Stimulated activated naive B cell treated with anti-CD40 and anti-IgM and Interleukin-4, amounts not matched to agents 10 μg/mL and 1 μg/mL and 100 μg/mL, for 72 hours (primary cell): ENCODE data around the gene SLC16A12.
"Not testable (repeated sequence)": the region's sequence is repeated elsewhere in the genome, so short reads cannot be mapped to it uniquely, and the experiment has no call there.

Experiments
- ATAC-seq, 2 donors: fragments of 150-1000 bp; cut with Tn5 transposase; replicated peaks; 2 replicates each; pipeline ENCODE4 v1.10.0; 2021; ENCODE audit warnings: moderate library complexity in 1 of 2
- DNase-seq: peaks from one replicate; pipeline ENCODE4 v3.0.0; 2021
- H3K27ac Mint-ChIP-seq: one replicate; pipeline ENCODE4 v1.8.0; 2022; ENCODE audit warnings: mild to moderate bottlenecking, mixed read lengths
- H3K27me3 Mint-ChIP-seq, 2 donors: one replicate each; pipeline ENCODE4 v1.8.0; 2022; ENCODE audit warnings: mixed read lengths in 2 of 2
- H3K36me3 Mint-ChIP-seq, 2 donors: one replicate each; pipeline ENCODE4 v1.8.0; 2022; ENCODE audit warnings: mixed read lengths in 2 of 2, mild to moderate bottlenecking in 1 of 2
- H3K4me1 Mint-ChIP-seq, 2 donors: one replicate each; pipeline ENCODE4 v1.8.0; 2022; ENCODE audit warnings: mixed read lengths in 2 of 2, mild to moderate bottlenecking in 1 of 2
- H3K4me3 Mint-ChIP-seq, 2 donors: one replicate each; pipeline ENCODE4 v1.8.0; 2022; ENCODE audit warnings: mild to moderate bottlenecking in 2 of 2, mixed read lengths in 2 of 2, moderate library complexity in 1 of 2
- H3K9me3 Mint-ChIP-seq, 2 donors: one replicate each; pipeline ENCODE4 v1.8.0; 2022; ENCODE audit warnings: mixed read lengths in 2 of 2, mild to moderate bottlenecking in 1 of 2

The SLC16A12 gene

DNA sequence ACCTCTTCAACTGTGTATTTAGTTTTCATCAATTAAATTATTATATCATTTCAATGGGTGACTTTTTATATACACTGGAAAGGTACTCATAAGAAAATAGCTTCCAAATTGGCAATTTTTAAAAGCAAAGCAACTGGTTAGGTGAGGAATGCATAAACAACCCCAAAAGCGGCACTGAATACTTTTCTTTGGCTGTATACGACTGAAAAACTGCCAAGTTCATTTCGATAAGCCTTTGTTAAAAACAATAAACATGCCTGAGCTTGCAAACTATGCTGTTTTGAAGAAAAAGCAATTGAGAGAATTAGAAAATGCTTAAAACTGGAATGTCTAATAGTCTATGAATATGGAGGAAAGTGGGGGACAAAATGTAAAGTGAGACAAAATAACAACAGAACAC, 2.9 kb downstream of the SLC16A12 start:
- peaks cover 3 to 12% of the 10 kb centered on the region in 2 donors for H3K4me1 Mint-ChIP-seq
- no peaks in the 10 kb centered on the region for H3K36me3 Mint-ChIP-seq
- no peaks in the 10 kb centered on the region for H3K9me3 Mint-ChIP-seq
- DNase-seq: no peak
- H3K4me3 Mint-ChIP-seq: no peak overlapping the region
- H3K27me3 Mint-ChIP-seq: peaks cover 41 to 64% of the 10 kb centered on the region in 2 donors
- ATAC-seq: no peak
- H3K27ac Mint-ChIP-seq: no peak overlapping the region

- ATAC-seq (no peak), DNase-seq (no peak)
- H3K4me1 Mint-ChIP-seq: peaks cover 3 to 12% of the 10 kb centered on the region in 2 donors
- no peaks in the 10 kb centered on the region for H3K36me3 Mint-ChIP-seq
- no peak overlapping the region for H3K4me3 Mint-ChIP-seq
- no peaks in the 10 kb centered on the region for H3K9me3 Mint-ChIP-seq
- H3K27ac Mint-ChIP-seq: no peak overlapping the region
- H3K27me3 Mint-ChIP-seq: peaks cover 41 to 55% of the 10 kb centered on the region in 2 donors
Measured at GRCh38 chr10:89531359-89531758, 4.0 kb downstream of the SLC16A12 start.

DNA sequence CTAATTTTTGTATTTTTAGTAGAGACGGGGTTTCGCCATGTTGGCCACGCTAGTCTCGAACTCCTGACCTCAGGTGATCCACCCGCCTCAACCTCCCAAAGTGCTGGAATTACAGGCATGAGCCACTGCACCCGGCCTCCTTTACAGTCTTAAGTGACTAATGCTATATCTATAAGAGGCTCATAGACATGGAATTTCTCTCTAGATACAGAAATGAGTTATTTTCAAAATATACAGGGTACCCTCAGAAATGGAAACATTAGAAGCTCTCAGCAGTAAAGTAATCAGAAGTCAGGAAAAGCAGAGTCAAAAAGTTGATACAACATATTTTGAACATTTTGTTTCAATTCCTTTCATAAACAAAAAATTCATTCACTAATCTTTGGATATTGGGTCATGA, 5.7 kb downstream of the SLC16A12 start:
- not testable (repeated sequence) for H3K4me3 Mint-ChIP-seq, H3K4me1 Mint-ChIP-seq, DNase-seq, ATAC-seq, H3K36me3 Mint-ChIP-seq, H3K9me3 Mint-ChIP-seq, H3K27ac Mint-ChIP-seq
- H3K27me3 Mint-ChIP-seq: peaks cover 31 to 42% of the 10 kb centered on the region in 2 donors

DNA sequence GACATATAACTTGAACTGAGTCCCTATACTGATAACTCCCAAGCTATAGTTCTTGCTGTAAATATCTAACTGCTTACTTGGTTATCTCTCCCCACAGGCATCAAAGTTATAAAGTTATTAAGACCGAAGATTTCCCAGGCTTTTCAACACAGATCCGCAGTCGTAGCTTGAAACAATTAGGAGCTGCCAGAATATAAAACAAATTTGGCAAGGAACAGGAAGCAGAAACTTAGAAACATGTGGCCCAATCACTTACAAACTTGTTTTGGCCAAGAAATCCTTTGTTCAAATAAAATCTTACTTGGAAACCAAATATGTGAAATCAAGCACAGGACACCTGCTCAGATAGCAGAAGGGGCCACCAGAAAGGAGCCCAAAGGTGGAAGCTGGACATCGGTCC, 9.0 kb downstream of the SLC16A12 start:
- no peak overlapping the region for H3K4me3 Mint-ChIP-seq
- no peak overlapping the region for H3K27ac Mint-ChIP-seq
- ATAC-seq (no peak), DNase-seq (no peak)
- no peaks in the 10 kb centered on the region for H3K4me1 Mint-ChIP-seq
- no peaks in the 10 kb centered on the region for H3K36me3 Mint-ChIP-seq
- H3K27me3 Mint-ChIP-seq: peaks cover 15 to 22% of the 10 kb centered on the region in 2 donors
- H3K9me3 Mint-ChIP-seq: no peaks in the 10 kb centered on the region

GRCh38 chr10:89525556-89525955, 9.8 kb downstream of the SLC16A12 start:
- DNase-seq (no peak), ATAC-seq (no peak)
- no peaks in the 10 kb centered on the region for H3K9me3 Mint-ChIP-seq
- no peak overlapping the region for H3K4me3 Mint-ChIP-seq
- no peaks in the 10 kb centered on the region for H3K4me1 Mint-ChIP-seq
- H3K36me3 Mint-ChIP-seq: no peaks in the 10 kb centered on the region
- peaks cover 11 to 14% of the 10 kb centered on the region in 2 donors for H3K27me3 Mint-ChIP-seq
- no peak overlapping the region for H3K27ac Mint-ChIP-seq

GRCh38 chr10:89524279-89524678, 11.1 kb downstream of the SLC16A12 start:
- Mint-ChIP-seq H3K27me3 (peaks cover 4 to 7% of the 10 kb centered on the region in 2 donors), H3K9me3 (no peaks in the 10 kb centered on the region), H3K27ac (no peak overlapping the region), H3K4me1 (no peaks in the 10 kb centered on the region), H3K36me3 (no peaks in the 10 kb centered on the region), H3K4me3 (no peak overlapping the region)
- DNase-seq: no peak
- no peak for ATAC-seq

DNA sequence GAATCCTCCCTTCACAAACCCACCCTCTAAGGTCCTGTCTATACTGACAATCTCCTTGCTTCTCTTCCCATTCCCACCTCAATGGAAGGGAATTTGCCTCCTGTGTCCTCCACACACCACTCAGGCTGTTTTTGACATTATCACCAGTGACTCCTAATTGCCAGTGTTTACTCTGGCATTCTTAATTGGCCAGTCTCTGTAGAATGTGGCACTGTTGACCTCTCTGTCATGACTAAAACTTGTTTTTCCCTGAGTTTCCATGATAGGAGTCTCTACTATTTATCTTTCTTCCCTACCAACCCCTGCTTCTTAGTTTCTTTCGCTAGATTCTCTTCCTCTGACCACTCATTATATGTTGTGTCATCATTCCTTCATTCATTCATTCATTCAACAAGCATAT, 12.1 kb downstream of the SLC16A12 start:
- DNase-seq: no peak
- Mint-ChIP-seq H3K27ac (no peak overlapping the region), H3K9me3 (no peaks in the 10 kb centered on the region), H3K36me3 (no peaks in the 10 kb centered on the region), H3K27me3 (peaks cover 4 to 11% of the 10 kb centered on the region in 2 donors), H3K4me3 (no peak overlapping the region), H3K4me1 (no peaks in the 10 kb centered on the region)
- ATAC-seq: no peak

- Mint-ChIP-seq H3K9me3 (no peaks in the 10 kb centered on the region), H3K36me3 (no peaks in the 10 kb centered on the region), H3K4me1 (no peaks in the 10 kb centered on the region), H3K27ac (no peak overlapping the region), H3K27me3 (peaks cover 4 to 11% of the 10 kb centered on the region in 2 donors), H3K4me3 (no peak overlapping the region)
- DNase-seq (no peak), ATAC-seq (no peak)
Measured at GRCh38 chr10:89522463-89522862, 12.9 kb downstream of the SLC16A12 start.

GRCh38 chr10:89521368-89521767, 14.0 kb downstream of the SLC16A12 start:
- Mint-ChIP-seq H3K4me3 (no peak overlapping the region), H3K27me3 (peaks cover 4 to 11% of the 10 kb centered on the region in 2 donors)
- DNase-seq: no peak

GRCh38 chr10:89520706-89521105, 14.7 kb downstream of the SLC16A12 start:
- no peaks in the 10 kb centered on the region for H3K4me1 Mint-ChIP-seq
- no peaks in the 10 kb centered on the region for H3K36me3 Mint-ChIP-seq
- DNase-seq (no peak), ATAC-seq (no peak)
- H3K4me3 Mint-ChIP-seq: no peak overlapping the region
- no peak overlapping the region for H3K27ac Mint-ChIP-seq
- no peaks in the 10 kb centered on the region for H3K9me3 Mint-ChIP-seq
- H3K27me3 Mint-ChIP-seq: peaks cover 4 to 11% of the 10 kb centered on the region in 2 donors

More at GRCh38 chr10:89521368-89521767, 14.0 kb downstream of the SLC16A12 start:
- no peaks in the 10 kb centered on the region for H3K4me1 Mint-ChIP-seq
- no peak overlapping the region for H3K27ac Mint-ChIP-seq
- no peaks in the 10 kb centered on the region for H3K36me3 Mint-ChIP-seq
- H3K9me3 Mint-ChIP-seq: no peaks in the 10 kb centered on the region
- ATAC-seq: no peak

- ATAC-seq (no peak), DNase-seq (no peak)
- H3K27ac Mint-ChIP-seq: no peak overlapping the region
- peaks cover 1 to 8% of the 10 kb centered on the region in 2 donors for H3K27me3 Mint-ChIP-seq
- no peaks in the 10 kb centered on the region for H3K4me1 Mint-ChIP-seq
- no peak overlapping the region for H3K4me3 Mint-ChIP-seq
- no peaks in the 10 kb centered on the region for H3K36me3 Mint-ChIP-seq
- H3K9me3 Mint-ChIP-seq: no peaks in the 10 kb centered on the region
Measured at GRCh38 chr10:89518876-89519842, 16.2 kb downstream of the SLC16A12 start.

GRCh38 chr10:89518108-89518507, 17.3 kb downstream of the SLC16A12 start:
- peaks cover 0 to 6% of the 10 kb centered on the region in 2 donors for H3K27me3 Mint-ChIP-seq
- no peak overlapping the region for H3K27ac Mint-ChIP-seq
- no peaks in the 10 kb centered on the region for H3K4me1 Mint-ChIP-seq
- H3K9me3 Mint-ChIP-seq: no peaks in the 10 kb centered on the region
- ATAC-seq (no peak), DNase-seq (no peak)
- no peak overlapping the region for H3K4me3 Mint-ChIP-seq
- H3K36me3 Mint-ChIP-seq: no peaks in the 10 kb centered on the region

GRCh38 chr10:89516149-89516832, 19.1 kb downstream of the SLC16A12 start:
- H3K27me3 Mint-ChIP-seq: peaks cover 0 to 6% of the 10 kb centered on the region in 2 donors

DNA sequence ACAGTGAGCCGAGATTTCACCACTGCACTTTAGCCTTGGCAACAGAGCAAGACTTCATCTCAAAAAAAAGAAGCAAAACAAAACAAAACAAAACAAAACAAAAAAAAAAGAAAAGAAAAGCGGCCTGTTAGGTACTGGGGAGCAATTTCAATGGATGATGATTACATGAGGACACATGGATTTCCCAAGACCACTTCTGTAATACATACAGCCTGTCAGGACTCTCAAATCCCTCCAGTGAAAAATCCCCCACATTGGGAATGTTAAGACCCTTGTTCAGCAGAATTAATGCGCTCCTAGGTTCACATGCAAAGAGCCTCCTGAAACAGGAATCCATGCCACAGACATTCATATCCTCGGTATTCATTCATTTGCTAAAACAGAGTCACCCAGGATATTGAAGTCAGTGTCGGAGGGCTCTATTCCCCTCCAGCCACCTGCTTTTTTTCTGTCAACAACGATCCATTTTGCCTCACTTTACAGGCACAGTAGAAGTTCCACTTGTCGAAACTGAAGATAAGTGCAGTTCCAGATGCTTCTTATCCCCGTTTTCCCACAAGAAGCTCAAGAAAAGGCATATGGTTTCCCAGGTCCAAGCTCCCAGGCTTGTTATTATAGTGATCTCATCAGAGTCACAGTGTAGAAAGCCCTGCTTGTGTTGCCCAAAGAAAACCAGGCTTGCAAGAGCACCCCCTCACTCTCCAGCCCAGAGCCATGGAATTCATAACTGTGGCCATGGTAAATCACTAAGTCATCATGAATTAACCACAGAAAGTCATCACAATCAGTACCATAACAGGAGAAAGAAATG, 20.2 kb downstream of the SLC16A12 start:
- Mint-ChIP-seq H3K9me3 (no peaks in the 10 kb centered on the region), H3K27ac (no peak overlapping the region), H3K27me3 (peaks cover 4 to 6% of the 10 kb centered on the region in 2 donors), H3K4me1 (no peaks in the 10 kb centered on the region), H3K4me3 (no peak overlapping the region), H3K36me3 (no peaks in the 10 kb centered on the region)
- DNase-seq: no peak
- ATAC-seq: no peak

More at GRCh38 chr10:89516149-89516832, 19.1 kb downstream of the SLC16A12 start:
- Mint-ChIP-seq H3K27ac (no peak overlapping the region), H3K36me3 (no peaks in the 10 kb centered on the region), H3K4me1 (no peaks in the 10 kb centered on the region), H3K9me3 (no peaks in the 10 kb centered on the region), H3K4me3 (no peak overlapping the region)
- DNase-seq: no peak
- ATAC-seq: no peak
